ENCODE data around the gene UNC50. TPM values are rescaled to one million over a fixed set of nuclear protein-coding genes. Genes with fewer than 3 reads are reported as not detected.

UNC50 gene
- total and polyA plus RNA-seq, 4 donors: 22.2 to 37.9 (median 29.8) TPM

GRCh38 chr2:98664323-98664722 lies 55.9 kb downstream of the UNC50 start (continued):
- TF ChIP-seq ZBTB33 (IDR thresholded peaks at IDR 0.05): no peak
- TF ChIP-seq RXRA (IDR thresholded peaks at IDR 0.05): no peak
- no peak for TF ChIP-seq EGR1 (IDR thresholded peaks at IDR 0.05; ENCODE audit: low read depth in 2 of 2)
- no peak for TF ChIP-seq FOXA1 (IDR thresholded peaks at IDR 0.05)
- no peak for TF ChIP-seq FOXA2 (IDR thresholded peaks at IDR 0.05)
- no peak for TF ChIP-seq TAF1 (conservative IDR thresholded peaks at IDR 0.05)
- TF ChIP-seq SP1 (IDR thresholded peaks at IDR 0.05): no peak
- TF ChIP-seq HNF4G (IDR thresholded peaks at IDR 0.05): no peak

- Histone ChIP-seq H3K4me3 (ENCODE audit: low read depth in 1 of 3, low read length in 3 of 3) (no peak overlapping the region), H3K9ac (ENCODE audit: low read depth in 1 of 2, low read length in 2 of 2) (no peak overlapping the region), H3K36me3 (ENCODE audit: control insufficient read depth in 4 of 4, insufficient read depth in 3 of 4, low read depth in 1 of 4, low read length in 3 of 4) (peaks cover 0 to 2% (median 0%) of the 10 kb centered on the region in 4 donors), H3K4me1 (ENCODE audit: control insufficient read depth in 4 of 4, insufficient read depth in 4 of 4, low read length in 3 of 4) (no peaks in the 10 kb centered on the region), H3K27me3 (ENCODE audit: control insufficient read depth in 4 of 4, insufficient read depth in 4 of 4, low read length in 3 of 4) (no peaks in the 10 kb centered on the region), H3K27ac (ENCODE audit: low read depth in 1 of 2, low read length in 2 of 2) (no peak overlapping the region), H3K9me3 (ENCODE audit: control insufficient read depth in 4 of 4, low read length in 3 of 4) (no peaks in the 10 kb centered on the region)
- TF ChIP-seq EGR1 (IDR thresholded peaks at IDR 0.05; ENCODE audit: low read depth in 2 of 2) (no peak), MAX (IDR thresholded peaks at IDR 0.05) (no peak), YY1 (IDR thresholded peaks at IDR 0.05) (no peak), HNF4G (IDR thresholded peaks at IDR 0.05) (no peak), RXRA (IDR thresholded peaks at IDR 0.05) (no peak), HNF4A (conservative IDR thresholded peaks at IDR 0.05) (no peak), NR2F2 (IDR thresholded peaks at IDR 0.05) (no peak), SP1 (IDR thresholded peaks at IDR 0.05) (no peak), REST (IDR thresholded peaks at IDR 0.05) (no peak), FOXA2 (IDR thresholded peaks at IDR 0.05) (no peak), GABPA (IDR thresholded peaks at IDR 0.05 in 1 of 2, conservative IDR thresholded peaks at IDR 0.05 in 1 of 2) (no peak), TAF1 (conservative IDR thresholded peaks at IDR 0.05) (no peak), ZBTB33 (IDR thresholded peaks at IDR 0.05) (no peak), CTCF (IDR thresholded peaks at IDR 0.05; ENCODE audit: low read depth, low read length, missing input control) (no peak), FOXA1 (IDR thresholded peaks at IDR 0.05) (no peak), RAD21 (IDR thresholded peaks at IDR 0.05) (no peak), JUND (IDR thresholded peaks at IDR 0.05) (no peak), ATF3 (IDR thresholded peaks at IDR 0.05) (no peak)
- DNase-seq (ENCODE audit: low spot score): no peak
- 95% methylated on average over 3 of the region's 3 CpGs for WGBS
Measured at GRCh38 chr2:98665677-98666076, 57.3 kb downstream of the UNC50 start.
